CD14-positive monocyte (primary cell): ENCODE measurements around the gene DVL2. TPM values are rescaled to one million over a fixed set of nuclear protein-coding genes. Genes with fewer than 3 reads are reported as not detected.

Source experiments
- DNase-seq, 3 donors: peaks; one replicate each; pipeline ENCODE4 v3.0.0-alpha.2; 2011 to 2022
- H2AFZ ChIP-seq: 2 replicates; pipeline ENCODE4 v1.6.0; 2012; ENCODE audit warnings: mild to moderate bottlenecking, low read depth, low read length, inconsistent platforms; ENCODE audit not compliant: insufficient read depth, poor library complexity, severe bottlenecking
- H3K27ac ChIP-seq, 2 donors: 1 replicate in 1 of 2; 2 replicates in 1 of 2; pipeline ENCODE4 v1.5.1; 2012 to 2013; ENCODE audit warnings: low read length in 2 of 2, control low read depth in 1 of 2, inconsistent platforms in 1 of 2, low read depth in 1 of 2, mild to moderate bottlenecking in 1 of 2
- H3K27me3 ChIP-seq, 2 donors: one replicate each; pipeline versions ENCODE4 v1.6.0 to v1.6.1; 2011 to 2013; ENCODE audit warnings: low read length in 2 of 2; ENCODE audit not compliant: control insufficient read depth in 2 of 2, insufficient read depth in 2 of 2
- H3K36me3 ChIP-seq, 2 donors: replicated peaks in 1 of 2; 1 replicate in 1 of 2; 2 replicates in 1 of 2; pipeline versions ENCODE4 v1.5.1 to v1.6.1; 2012 to 2013; ENCODE audit warnings: low read length in 2 of 2, control low read depth in 1 of 2, inconsistent platforms in 1 of 2, mild to moderate bottlenecking in 1 of 2; ENCODE audit not compliant: insufficient read depth in 2 of 2, control insufficient read depth in 1 of 2
- H3K4me1 ChIP-seq, 2 donors: 1 replicate in 1 of 2; 2 replicates in 1 of 2; pipeline versions ENCODE4 v1.5.1 to v1.6.1; 2012 to 2013; ENCODE audit warnings: low read length in 2 of 2, control low read depth in 1 of 2, inconsistent platforms in 1 of 2, mild to moderate bottlenecking in 1 of 2, moderate library complexity in 1 of 2; ENCODE audit not compliant: insufficient read depth in 2 of 2, control insufficient read depth in 1 of 2
- H3K4me2 ChIP-seq: replicated peaks from 2 replicates; pipeline ENCODE3; 2012; ENCODE audit warnings: low read length, moderate library complexity, mild to moderate bottlenecking; ENCODE audit not compliant: poor library complexity, severe bottlenecking; ENCODE audit errors: extremely low read depth
- H3K4me3 ChIP-seq, 3 experiments: fragments of 200-600 bp in 1 of 3; sonication (generic) in 1 of 3; replicated peaks in 1 of 3; 1 replicate in 2 of 3; 2 replicates in 1 of 3; pipeline ENCODE4 v1.5.1; 2011 to 2013; ENCODE audit warnings: low read length in 3 of 3, mild to moderate bottlenecking in 3 of 3, control low read depth in 2 of 3, low read depth in 2 of 3, inconsistent platforms in 1 of 3, moderate library complexity in 1 of 3
- H3K79me2 ChIP-seq: 2 replicates; pipeline ENCODE4 v1.6.0; 2012; ENCODE audit warnings: mild to moderate bottlenecking, control low read depth, inconsistent platforms, low read length, moderate library complexity; ENCODE audit not compliant: insufficient read depth
- H3K9ac ChIP-seq: 2 replicates; pipeline ENCODE4 v1.6.0; 2017; ENCODE audit warnings: low read length, mild to moderate bottlenecking; ENCODE audit not compliant: insufficient read depth, poor library complexity, severe bottlenecking
- H3K9me3 ChIP-seq, 2 donors: replicated peaks in 1 of 2; 1 replicate in 1 of 2; 2 replicates in 1 of 2; pipeline versions ENCODE4 v1.5.1 to v1.6.1; 2012 to 2013; ENCODE audit warnings: low read length in 2 of 2, control low read depth in 1 of 2; ENCODE audit not compliant: control insufficient read depth in 1 of 2, insufficient read depth in 1 of 2
- H4K20me1 ChIP-seq: 2 replicates; pipeline ENCODE4 v1.6.0; 2012; ENCODE audit warnings: mild to moderate bottlenecking, low read length, control low read depth, moderate library complexity; ENCODE audit not compliant: insufficient read depth
- H3K27ac Mint-ChIP-seq, 7 donors: one replicate each; pipeline ENCODE4 v1.8.0; 2020; ENCODE audit warnings: mild to moderate bottlenecking in 7 of 7, mixed read lengths in 7 of 7, moderate library complexity in 6 of 7, inconsistent platforms in 2 of 7
- H3K27me3 Mint-ChIP-seq, 3 donors: one replicate each; pipeline ENCODE4 v1.8.0; 2021 to 2022; ENCODE audit warnings: low read depth in 3 of 3, mild to moderate bottlenecking in 3 of 3, mixed read lengths in 3 of 3, moderate library complexity in 3 of 3, inconsistent platforms in 1 of 3
- H3K36me3 Mint-ChIP-seq, 2 donors: one replicate each; pipeline ENCODE4 v1.8.0; 2020; ENCODE audit warnings: mixed read lengths in 2 of 2, inconsistent platforms in 1 of 2, mild to moderate bottlenecking in 1 of 2
- H3K4me1 Mint-ChIP-seq: one replicate; pipeline ENCODE4 v1.8.0; 2020; ENCODE audit warnings: mild to moderate bottlenecking, mixed read lengths
- H3K4me3 Mint-ChIP-seq, 2 donors: one replicate each; pipeline ENCODE4 v1.8.0; 2020; ENCODE audit warnings: mild to moderate bottlenecking in 2 of 2, mixed read lengths in 2 of 2, moderate library complexity in 1 of 2
- H3K9me3 Mint-ChIP-seq, 7 donors: one replicate each; pipeline ENCODE4 v1.8.0; 2020 to 2022; ENCODE audit warnings: mixed read lengths in 7 of 7, mild to moderate bottlenecking in 6 of 7, moderate library complexity in 6 of 7, inconsistent platforms in 2 of 7
- WGBS: methylation state at CpG from one replicate; pipeline ENCODE4 v1.1.5; 2013; ENCODE audit warnings: missing lambda C conversion rate; ENCODE audit not compliant: insufficient coverage; 5-methylcytosine and 5-hydroxymethylcytosine counted together
- intact Hi-C, 2 donors: fragments of 100-400 bp; cut with micrococcal nuclease; formaldehyde crosslinking; loops; one replicate each; pipeline versions ENCODE4 v1.15.0 to v1.15.1; 2023
- polyA plus RNA-seq, 3 donors: library from polyadenylated mRNA; depleted of rRNA in 1 of 3; unstranded in 2 of 3; stranded (reverse) in 1 of 3; fragments of 300-500 nt in 2 of 3; fragments of >200 nt in 1 of 3; fragmentation: Illumina TruSeq in 2 of 3; gene quantifications; 1 replicate in 2 of 3; 2 replicates in 1 of 3; pipeline ENCODE4 v1.2.3, GENCODE V29; 2012 to 2021
- TF ChIP-seq, protein P1 (sequence below): fragments of 200-600 bp; IDR thresholded peaks from one replicate; pipeline ENCODE4 v1.8.0; 2022; ENCODE audit warnings: antibody characterized with exemption, mild to moderate bottlenecking

Gene DVL2
- polyA plus RNA-seq, 3 donors: 6.7 to 7.8 (median 7.0) TPM

DNA sequence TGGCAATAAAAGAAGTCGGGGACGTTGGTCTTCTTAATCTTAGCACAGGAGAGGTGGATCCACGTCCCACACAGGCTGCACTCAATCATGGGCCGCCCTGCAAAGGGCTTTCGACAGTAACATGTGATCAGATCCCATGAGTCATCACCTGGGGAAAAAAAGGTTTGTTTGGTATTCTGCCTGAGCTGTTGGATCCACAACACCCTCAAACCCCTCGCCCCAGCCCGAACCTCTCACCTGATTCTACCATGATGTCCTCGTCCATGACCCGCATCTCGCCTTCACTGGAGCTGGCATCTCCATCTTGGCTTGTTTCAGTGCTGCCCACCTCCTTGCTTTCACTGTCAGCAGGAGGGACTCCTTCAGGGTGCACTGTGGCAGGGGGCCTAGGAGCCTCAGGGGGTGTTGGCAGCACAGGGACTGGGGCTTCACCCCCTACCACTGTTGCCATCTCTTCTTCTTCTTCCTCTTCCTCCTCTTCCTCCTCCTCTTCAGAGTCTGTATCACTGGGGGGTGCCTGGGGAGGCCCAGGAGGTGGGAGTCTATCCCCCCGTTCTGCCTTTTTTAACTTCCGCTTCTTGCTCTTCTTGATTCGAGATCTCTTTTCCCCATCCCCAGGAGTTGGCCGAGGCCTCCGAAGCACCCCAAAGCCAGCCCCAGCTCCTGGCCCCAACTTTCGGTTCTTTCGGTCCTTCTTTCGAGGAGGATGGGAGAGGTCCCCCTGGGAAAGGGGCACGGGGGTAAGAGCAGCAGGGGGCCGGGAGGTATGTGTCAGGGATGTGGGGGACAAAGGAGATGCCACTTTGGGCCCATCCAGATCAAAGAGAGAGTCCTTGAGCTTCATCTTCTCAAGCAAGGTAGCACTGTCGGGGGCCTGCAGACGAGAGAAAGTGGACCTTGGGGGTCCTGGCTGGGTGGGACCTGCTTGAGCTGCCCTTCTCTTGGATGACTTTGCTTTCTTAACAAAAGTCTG is 1.7 kb upstream of the DVL2 start:
- Histone ChIP-seq H3K27ac (peak overlapping the region; percentile 32 to 76), H3K4me3 (peak overlapping the region in 1 of 3 experiments; percentile 90), H2AFZ (no peak overlapping the region), H3K79me2 (peaks cover 77% of the 10 kb centered on the region), H3K36me3 (peaks cover 21 to 26% of the 10 kb centered on the region in 2 donors), H3K9ac (no peak overlapping the region), H4K20me1 (peaks cover 45% of the 10 kb centered on the region), H3K4me1 (peaks cover 64 to 74% of the 10 kb centered on the region in 2 donors), H3K9me3 (no peaks in the 10 kb centered on the region), H3K27me3 (no peaks in the 10 kb centered on the region), H3K4me2 (no peak overlapping the region)
- H3K4me3 Mint-ChIP-seq: peak overlapping the region in 1 of 2 donors; percentile 90
- 86% methylated on average over 14 of the region's 22 CpGs for WGBS
- peaks cover 0 to 5% (median 0%) of the 10 kb centered on the region in 3 donors for H3K27me3 Mint-ChIP-seq
- peaks cover 0 to 1% (median 0%) of the 10 kb centered on the region in 7 donors for H3K9me3 Mint-ChIP-seq
- TF ChIP-seq, protein P1, sequence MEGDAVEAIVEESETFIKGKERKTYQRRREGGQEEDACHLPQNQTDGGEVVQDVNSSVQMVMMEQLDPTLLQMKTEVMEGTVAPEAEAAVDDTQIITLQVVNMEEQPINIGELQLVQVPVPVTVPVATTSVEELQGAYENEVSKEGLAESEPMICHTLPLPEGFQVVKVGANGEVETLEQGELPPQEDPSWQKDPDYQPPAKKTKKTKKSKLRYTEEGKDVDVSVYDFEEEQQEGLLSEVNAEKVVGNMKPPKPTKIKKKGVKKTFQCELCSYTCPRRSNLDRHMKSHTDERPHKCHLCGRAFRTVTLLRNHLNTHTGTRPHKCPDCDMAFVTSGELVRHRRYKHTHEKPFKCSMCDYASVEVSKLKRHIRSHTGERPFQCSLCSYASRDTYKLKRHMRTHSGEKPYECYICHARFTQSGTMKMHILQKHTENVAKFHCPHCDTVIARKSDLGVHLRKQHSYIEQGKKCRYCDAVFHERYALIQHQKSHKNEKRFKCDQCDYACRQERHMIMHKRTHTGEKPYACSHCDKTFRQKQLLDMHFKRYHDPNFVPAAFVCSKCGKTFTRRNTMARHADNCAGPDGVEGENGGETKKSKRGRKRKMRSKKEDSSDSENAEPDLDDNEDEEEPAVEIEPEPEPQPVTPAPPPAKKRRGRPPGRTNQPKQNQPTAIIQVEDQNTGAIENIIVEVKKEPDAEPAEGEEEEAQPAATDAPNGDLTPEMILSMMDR: no peak
- peaks cover 31 to 37% of the 10 kb centered on the region in 2 donors for H3K36me3 Mint-ChIP-seq
- DNase-seq: peak in 1 of 3 donors; percentile 44
- H3K4me1 Mint-ChIP-seq: peaks cover 65% of the 10 kb centered on the region
- intact Hi-C loops: loop anchor here (2.0 to 10.0 kb wide), 4 partner anchors 15 to 249 kb away; partner anchors contain the start of genes EIF5A (in 2 of the 2), POLR2A (in 1 of the 2) and SLC35G6 (in 1 of the 2)
- peak overlapping the region; percentile 28 to 92 (median 85) for H3K27ac Mint-ChIP-seq

DNA sequence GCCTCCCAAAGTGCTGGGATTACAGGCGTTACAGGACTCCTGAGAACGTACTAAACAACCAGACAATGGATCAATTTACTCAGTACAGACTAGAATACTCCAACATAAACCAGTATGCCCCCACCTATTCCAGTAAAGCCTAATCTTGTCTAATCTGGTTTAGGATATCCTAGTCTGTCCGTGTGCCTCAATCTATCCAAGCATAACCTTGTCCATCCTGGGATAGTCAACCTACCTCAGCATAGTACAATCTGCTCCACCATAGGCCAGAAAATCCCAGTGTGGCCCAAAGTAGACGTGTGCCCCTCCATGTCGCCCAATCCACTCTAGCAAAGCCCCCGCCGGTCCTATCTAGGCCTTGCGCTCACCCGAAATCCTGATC is 625 bp downstream of the DVL2 start:
- peaks cover 42 to 47% of the 10 kb centered on the region in 2 donors for H3K36me3 Mint-ChIP-seq
- peaks cover 54% of the 10 kb centered on the region for H3K4me1 Mint-ChIP-seq
- Histone ChIP-seq H3K4me2 (peak overlapping the region; percentile 79), H4K20me1 (peaks cover 37% of the 10 kb centered on the region), H3K9ac (peak overlapping the region; percentile 78), H3K4me1 (peaks cover 50 to 60% of the 10 kb centered on the region in 2 donors), H3K27me3 (no peaks in the 10 kb centered on the region), H3K27ac (peak overlapping the region; percentile 50 to 76), H3K4me3 (peak overlapping the region; percentile 81 to 90 (median 86)), H2AFZ (peak overlapping the region; percentile 87), H3K9me3 (no peaks in the 10 kb centered on the region), H3K79me2 (peaks cover 69% of the 10 kb centered on the region), H3K36me3 (peaks cover 35 to 43% of the 10 kb centered on the region in 2 donors)
- H3K27me3 Mint-ChIP-seq: peaks cover 0 to 2% (median 0%) of the 10 kb centered on the region in 3 donors
- WGBS: 0% methylated on average over 8 of the region's 9 CpGs
- peak overlapping the region; percentile 90 to 94 for H3K4me3 Mint-ChIP-seq
- TF ChIP-seq, protein P1: no peak
- peak overlapping the region in 6 of 7 donors; percentile 57 to 92 (median 86) for H3K27ac Mint-ChIP-seq
- intact Hi-C loops: loop anchor here in 1 of 2 donors (2.0 to 10.0 kb wide), 2 partner anchors 19 to 251 kb away; partner anchors contain the start of genes POLR2A and SLC35G6
- H3K9me3 Mint-ChIP-seq: peaks cover 0 to 1% (median 0%) of the 10 kb centered on the region in 7 donors
- DNase-seq: no peak
